ENCODE measurements around the gene ADGRV1. TPM values are rescaled to one million over a fixed set of nuclear protein-coding genes. Genes with fewer than 3 reads are reported as not detected.
A peak's percentile ranks its signal among the peaks of the same experiment; 100 is the strongest.

The ADGRV1 gene
- total and polyA plus RNA-seq, 2 donors (not counting 3 experiments of a cell fraction or from before 2014, with no cell fraction given) = 0.11 to 0.55 TPM

- intact Hi-C loops (cut with micrococcal nuclease) = loop anchor here (1.0 kb wide), 1 partner anchor 10 kb away; the partner anchor contains the start of gene LYSMD3
- CTCF ChIA-PET = interaction anchor here (0.6 to 1.5 kb wide), 7 partner anchors 9 to 79 kb away, joined by 3 to 9 read pairs (median 4); partner anchors contain the start of gene LYSMD3
Measured at GRCh38 chr5:90519081-90519480, 39.5 kb upstream of the ADGRV1 start.

More at GRCh38 chr5:90519081-90519480, 39.5 kb upstream of the ADGRV1 start:
- Histone ChIP-seq H2AFZ (ENCODE audit: low read depth, low read length) (no peak overlapping the region), H3K9me1 (replicated peaks; ENCODE audit: control insufficient read depth, extremely low read depth, insufficient read depth, low read length) (no peaks in the 10 kb centered on the region), H3K9ac (replicated peaks; ENCODE audit: extremely low read depth, insufficient read depth, low read length) (peak overlapping the region; percentile 2), H3K27ac (ENCODE audit: insufficient read depth, low read depth, low read length) (peak overlapping the region; percentile 41), H3K27me3 (ENCODE audit: control insufficient read depth in 2 of 2, insufficient read depth in 2 of 2, low read length in 2 of 2) (no peaks in the 10 kb centered on the region), H3K79me2 (ENCODE audit: control insufficient read depth, insufficient read depth, low read length) (no peaks in the 10 kb centered on the region), H3K36me3 (ENCODE audit: control insufficient read depth in 2 of 2, extremely low read depth in 1 of 2, insufficient read depth in 2 of 2, low read length in 2 of 2) (peaks cover 1 to 2% of the 10 kb centered on the region in 2 experiments), H3K4me1 (ENCODE audit: control insufficient read depth, extremely low read depth, insufficient read depth, low read length) (peaks cover 5% of the 10 kb centered on the region), H4K20me1 (replicated peaks; ENCODE audit: control insufficient read depth, extremely low read depth, insufficient read depth, low read length) (no peaks in the 10 kb centered on the region), H3K9me3 (replicated peaks; ENCODE audit: control insufficient read depth, insufficient read depth, low read length) (no peaks in the 10 kb centered on the region), H3K4me2 (ENCODE audit: insufficient read depth, low read length) (no peak overlapping the region), H3K4me3 (replicated peaks in 1 of 3; ENCODE audit: insufficient read depth in 1 of 3, low read depth in 1 of 3, low read length in 3 of 3) (no peak overlapping the region)
- FAIRE-seq (peak; percentile 40), DNase-seq (ENCODE audit: low read depth, low spot score) (peak; percentile 30)
- POLR2A ChIA-PET = no interaction called here
- dilution Hi-C loops (cut with MboI; ENCODE audit: extremely low pct_ligation_motif_present, low sequenced_read_pairs) = no loop called here
- TF ChIP-seq JUN (IDR thresholded peaks at IDR 0.05; ENCODE audit: borderline replicate concordance, insufficient read depth, insufficient read length, low read depth) = no peak
- TF ChIP-seq POLR2A (IDR thresholded peaks at IDR 0.05; ENCODE audit: low read depth, low read length) = peak; percentile 19
- TF ChIP-seq CTCF (IDR thresholded peaks at IDR 0.05; ENCODE audit: extremely low read depth in 1 of 2, insufficient read depth in 1 of 2, low read depth in 1 of 2, low read length in 2 of 2) = no peak
- BruUV-seq (replicated peaks) = no TSS peak
